ENCODE measurements around the gene TOP3A.

The TOP3A gene

DNA sequence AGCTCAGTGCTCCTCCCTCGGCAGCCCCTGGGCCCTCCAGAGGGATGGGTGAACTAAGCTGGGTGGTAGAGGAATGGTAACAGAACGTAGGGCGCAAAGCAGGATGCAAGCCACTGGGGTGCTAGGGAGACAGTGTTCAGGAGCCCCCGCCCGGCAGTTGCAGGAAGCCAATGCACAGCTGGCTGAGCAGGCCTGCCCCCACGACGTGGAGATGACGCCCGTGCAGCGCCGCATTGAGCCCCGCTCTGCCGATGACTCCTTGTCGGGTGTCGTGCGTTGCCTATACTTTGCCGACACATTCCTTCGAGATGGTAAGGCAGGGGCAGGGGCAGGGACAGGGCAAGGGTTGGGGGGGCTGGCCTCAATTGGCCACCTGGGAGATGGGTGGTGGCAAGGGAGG lies 76.5 kb downstream of the TOP3A start:
- TF ChIP-seq EGR1 (IDR thresholded peaks at IDR 0.05) (no peak), MAX (IDR thresholded peaks at IDR 0.05) (no peak), TAF1 (IDR thresholded peaks at IDR 0.05; ENCODE audit: low read depth) (no peak), RAD21 (IDR thresholded peaks at IDR 0.05; ENCODE audit: low read depth) (no peak), TCF12 (IDR thresholded peaks at IDR 0.05; ENCODE audit: low read depth) (no peak)
- TF ChIP-seq, protein P1, sequence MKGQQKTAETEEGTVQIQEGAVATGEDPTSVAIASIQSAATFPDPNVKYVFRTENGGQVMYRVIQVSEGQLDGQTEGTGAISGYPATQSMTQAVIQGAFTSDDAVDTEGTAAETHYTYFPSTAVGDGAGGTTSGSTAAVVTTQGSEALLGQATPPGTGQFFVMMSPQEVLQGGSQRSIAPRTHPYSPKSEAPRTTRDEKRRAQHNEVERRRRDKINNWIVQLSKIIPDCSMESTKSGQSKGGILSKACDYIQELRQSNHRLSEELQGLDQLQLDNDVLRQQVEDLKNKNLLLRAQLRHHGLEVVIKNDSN (IDR thresholded peaks at IDR 0.05) = no peak

- TF ChIP-seq YY1 (IDR thresholded peaks at IDR 0.05; ENCODE audit: low read depth) (no peak), TEAD4 (IDR thresholded peaks at IDR 0.05) (no peak), CEBPB (IDR thresholded peaks at IDR 0.05) (no peak), NFIC (IDR thresholded peaks at IDR 0.05) (no peak), CREB1 (IDR thresholded peaks at IDR 0.05; ENCODE audit: low read depth) (no peak), FOXM1 (IDR thresholded peaks at IDR 0.05; ENCODE audit: borderline replicate concordance, low read depth) (no peak), TAF1 (IDR thresholded peaks at IDR 0.05; ENCODE audit: low read depth) (no peak), MAX (IDR thresholded peaks at IDR 0.05) (no peak), ZBTB7A (IDR thresholded peaks at IDR 0.05; ENCODE audit: low read depth) (no peak), EP300 (IDR thresholded peaks at IDR 0.05; ENCODE audit: borderline replicate concordance) (no peak)
Observed at GRCh38 chr17:18237461-18237860, 77.3 kb downstream of the TOP3A start.

- TF ChIP-seq RAD21 (IDR thresholded peaks at IDR 0.05; ENCODE audit: low read depth) = no peak
- TF ChIP-seq EP300 (IDR thresholded peaks at IDR 0.05; ENCODE audit: borderline replicate concordance) = no peak
- no peak for TF ChIP-seq ZBTB7A (IDR thresholded peaks at IDR 0.05; ENCODE audit: low read depth)
- TF ChIP-seq MAX (IDR thresholded peaks at IDR 0.05) = no peak
- no peak for TF ChIP-seq CREB1 (IDR thresholded peaks at IDR 0.05; ENCODE audit: low read depth)
- TF ChIP-seq TCF12 (IDR thresholded peaks at IDR 0.05; ENCODE audit: low read depth) = no peak
- no peak for TF ChIP-seq FOXM1 (IDR thresholded peaks at IDR 0.05; ENCODE audit: borderline replicate concordance, low read depth)
- TF ChIP-seq YY1 (IDR thresholded peaks at IDR 0.05; ENCODE audit: low read depth) = no peak
- no peak for TF ChIP-seq CEBPB (IDR thresholded peaks at IDR 0.05)
- TF ChIP-seq, protein P1 (IDR thresholded peaks at IDR 0.05) = no peak
- no peak for TF ChIP-seq REST (IDR thresholded peaks at IDR 0.05; ENCODE audit: low read depth)
- no peak for TF ChIP-seq TAF1 (IDR thresholded peaks at IDR 0.05; ENCODE audit: low read depth)
- no peak for TF ChIP-seq EGR1 (IDR thresholded peaks at IDR 0.05)
- no peak for TF ChIP-seq TEAD4 (IDR thresholded peaks at IDR 0.05)
- no peak for TF ChIP-seq NFIC (IDR thresholded peaks at IDR 0.05)
Observed at GRCh38 chr17:18236494-18236893, 78.3 kb downstream of the TOP3A start.

DNA sequence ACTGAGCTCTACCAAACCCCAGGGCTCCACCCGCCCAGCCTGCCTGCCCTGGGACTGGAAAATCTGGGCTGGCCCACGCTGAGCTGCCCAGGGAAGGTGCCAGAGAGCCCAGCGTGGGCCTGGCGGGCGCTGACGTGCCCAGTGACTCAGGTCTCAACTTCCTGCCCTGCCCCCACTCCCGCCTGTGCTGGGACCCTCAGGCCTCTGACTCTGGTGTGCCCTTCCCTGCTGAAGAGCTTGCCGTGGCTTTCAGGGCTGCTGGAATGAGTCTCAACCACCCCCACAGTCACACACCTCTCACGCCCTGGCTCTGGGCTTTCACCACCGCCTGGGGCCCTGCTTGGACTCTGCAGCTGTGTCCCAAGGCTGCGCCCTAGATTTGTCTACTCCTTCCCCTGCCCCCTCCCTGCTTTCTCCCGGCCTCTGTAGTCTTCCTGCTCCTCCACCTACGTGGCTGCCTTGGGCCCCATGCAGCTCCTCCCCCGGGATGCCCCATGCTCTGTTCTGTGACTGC lies 79.0 kb downstream of the TOP3A start:
- TF ChIP-seq CREB1 (IDR thresholded peaks at IDR 0.05; ENCODE audit: low read depth) = no peak
- TF ChIP-seq REST (IDR thresholded peaks at IDR 0.05; ENCODE audit: low read depth) = no peak
- TF ChIP-seq NFIC (IDR thresholded peaks at IDR 0.05) = no peak
- no peak for TF ChIP-seq RAD21 (IDR thresholded peaks at IDR 0.05; ENCODE audit: low read depth)
- no peak for TF ChIP-seq TCF12 (IDR thresholded peaks at IDR 0.05; ENCODE audit: low read depth)
- no peak for TF ChIP-seq ZBTB7A (IDR thresholded peaks at IDR 0.05; ENCODE audit: low read depth)
- TF ChIP-seq EGR1 (IDR thresholded peaks at IDR 0.05) = no peak
- no peak for TF ChIP-seq TAF1 (IDR thresholded peaks at IDR 0.05; ENCODE audit: low read depth)
- no peak for TF ChIP-seq MAX (IDR thresholded peaks at IDR 0.05)
- TF ChIP-seq FOXM1 (IDR thresholded peaks at IDR 0.05; ENCODE audit: borderline replicate concordance, low read depth) = no peak
- TF ChIP-seq YY1 (IDR thresholded peaks at IDR 0.05; ENCODE audit: low read depth) = no peak
- no peak for TF ChIP-seq CEBPB (IDR thresholded peaks at IDR 0.05)
- no peak for TF ChIP-seq EP300 (IDR thresholded peaks at IDR 0.05; ENCODE audit: borderline replicate concordance)
- TF ChIP-seq, protein P1 (IDR thresholded peaks at IDR 0.05) = no peak
- no peak for TF ChIP-seq TEAD4 (IDR thresholded peaks at IDR 0.05)

DNA sequence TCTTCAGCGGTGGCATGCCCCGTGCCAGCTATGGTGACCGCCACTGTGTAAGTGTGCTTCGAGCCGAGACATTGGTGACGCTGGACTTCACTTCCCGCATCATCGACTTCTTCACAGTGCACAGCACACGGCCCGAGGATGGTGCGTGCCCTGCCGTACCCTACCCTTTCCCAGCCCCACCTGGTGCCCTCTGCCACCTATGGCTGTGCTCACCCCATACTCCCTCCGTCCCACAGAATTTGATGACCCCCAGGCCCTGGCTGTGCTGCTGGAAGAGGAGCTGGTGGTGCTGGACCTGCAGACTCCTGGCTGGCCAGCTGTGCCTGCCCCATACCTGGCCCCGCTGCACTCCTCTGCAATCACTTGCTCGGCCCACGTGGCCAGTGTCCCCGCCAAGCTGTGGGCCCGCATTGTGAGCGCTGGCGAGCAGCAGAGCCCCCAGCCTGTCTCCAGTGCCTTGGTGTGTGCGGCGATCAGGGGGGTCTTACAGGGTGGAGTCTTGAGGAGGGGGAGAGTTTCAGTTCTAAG lies 79.9 kb downstream of the TOP3A start:
- TF ChIP-seq NFIC (IDR thresholded peaks at IDR 0.05) (no peak), RAD21 (IDR thresholded peaks at IDR 0.05; ENCODE audit: low read depth) (no peak), CEBPB (IDR thresholded peaks at IDR 0.05) (no peak), ZBTB7A (IDR thresholded peaks at IDR 0.05; ENCODE audit: low read depth) (no peak), TAF1 (IDR thresholded peaks at IDR 0.05; ENCODE audit: low read depth) (no peak), REST (IDR thresholded peaks at IDR 0.05; ENCODE audit: low read depth) (no peak), TCF12 (IDR thresholded peaks at IDR 0.05; ENCODE audit: low read depth) (no peak), FOXM1 (IDR thresholded peaks at IDR 0.05; ENCODE audit: borderline replicate concordance, low read depth) (no peak), MAX (IDR thresholded peaks at IDR 0.05) (no peak)
- TF ChIP-seq, protein P1 (IDR thresholded peaks at IDR 0.05) = no peak

Measured in Ishikawa (cell line).